H1 (cell line): ENCODE data around the gene ARV1. TPM values are rescaled to one million over a fixed set of nuclear protein-coding genes. Genes with fewer than 3 reads are reported as not detected.

Experiments used
- CTCF ChIA-PET: fragments of 300-600 bp; sonication (Branson Sonifier 250); formaldehyde crosslinking; loops from one replicate; lab custom pipeline; 2021; ENCODE audit not compliant: partially characterized antibody; lab: Charles Lee
- POLR2A ChIA-PET: fragments of 300-600 bp; sonication (Branson Sonifier 250); formaldehyde crosslinking; loops from one replicate; lab custom pipeline; 2021; ENCODE audit warnings: inconsistent platforms; ENCODE audit not compliant: partially characterized antibody; lab: Charles Lee
- DNase-seq, 2 experiments: peaks; one replicate each; pipeline versions ENCODE4 v3.0.0 to v3.0.0-alpha.2; 2010 to 2022; ENCODE audit warnings: low spot score in 2 of 2, low read depth in 1 of 2, mixed read lengths in 1 of 2
- FAIRE-seq: peaks from 2 replicates; lab custom pipeline; 2011; peaks lifted over from hg19 to GRCh38; lab: Jason Lieb, UNC
- H2AFZ ChIP-seq: 2 replicates; pipeline ENCODE4 v1.8.1; 2012; ENCODE audit warnings: low read length, inconsistent platforms
- H2AK5ac ChIP-seq: 2 replicates; pipeline ENCODE4 v1.6.1; 2013; ENCODE audit warnings: low read depth, low read length
- H2BK120ac ChIP-seq: replicated peaks from 2 replicates; pipeline ENCODE3; 2013; ENCODE audit warnings: low read depth, low read length, inconsistent platforms
- H2BK12ac ChIP-seq: 2 replicates; pipeline ENCODE4 v1.6.1; 2013; ENCODE audit warnings: low read depth, low read length
- H2BK15ac ChIP-seq: 2 replicates; pipeline ENCODE4 v1.6.1; 2013; ENCODE audit warnings: low read length
- H2BK20ac ChIP-seq: 2 replicates; pipeline ENCODE4 v1.6.1; 2013; ENCODE audit warnings: low read length
- H2BK5ac ChIP-seq: 2 replicates; pipeline ENCODE4 v1.6.1; 2013; ENCODE audit warnings: low read depth, low read length
- H3K14ac ChIP-seq: 2 replicates; pipeline ENCODE4 v1.6.1; 2013; ENCODE audit warnings: inconsistent platforms; ENCODE audit not compliant: insufficient read length
- H3K18ac ChIP-seq: 2 replicates; pipeline ENCODE4 v1.6.1; 2013; ENCODE audit warnings: low read length; ENCODE audit errors: extremely low read depth
- H3K23ac ChIP-seq: 2 replicates; pipeline ENCODE4 v1.6.1; 2013; ENCODE audit warnings: inconsistent platforms; ENCODE audit not compliant: insufficient read length
- H3K23me2 ChIP-seq: 2 replicates; pipeline ENCODE4 v1.6.1; 2013; ENCODE audit warnings: low read depth, low read length
- H3K27ac ChIP-seq: 2 replicates; pipeline ENCODE4 v1.6.1; 2011; ENCODE audit warnings: low read depth, low read length, inconsistent platforms
- H3K27me3 ChIP-seq, 4 experiments: replicated peaks in 1 of 4; 1 replicate in 1 of 4; 2 replicates in 3 of 4; pipeline versions ENCODE4 v1.6.1 to v1.8.1; 2011 to 2013; ENCODE audit warnings: low read length in 3 of 4, mild to moderate bottlenecking in 3 of 4, inconsistent platforms in 2 of 4, mixed read lengths in 2 of 4, moderate library complexity in 1 of 4; ENCODE audit not compliant: control insufficient read depth in 3 of 4, insufficient read depth in 3 of 4; ENCODE audit errors: extremely low read depth in 1 of 4
- H3K36me3 ChIP-seq, 4 experiments: 2 replicates each; pipeline versions ENCODE4 v1.6.1 to v1.8.1; 2011 to 2013; ENCODE audit warnings: mild to moderate bottlenecking in 4 of 4, low read length in 3 of 4, moderate library complexity in 2 of 4, control low read depth in 1 of 4, inconsistent platforms in 1 of 4; ENCODE audit not compliant: insufficient read depth in 4 of 4, control insufficient read depth in 2 of 4
- H3K4ac ChIP-seq: replicated peaks from 2 replicates; pipeline ENCODE3; 2013; ENCODE audit warnings: low read length, low read depth, mixed read lengths, inconsistent platforms; ENCODE audit not compliant: insufficient read length
- H3K4me1 ChIP-seq, 4 experiments: replicated peaks in 1 of 4; 1 replicate in 1 of 4; 2 replicates in 3 of 4; pipeline versions ENCODE4 v1.6.1 to v1.8.1; 2011 to 2013; ENCODE audit warnings: low read length in 3 of 4, inconsistent platforms in 2 of 4, mixed read lengths in 1 of 4; ENCODE audit not compliant: insufficient read depth in 4 of 4, control insufficient read depth in 3 of 4
- H3K4me2 ChIP-seq, 2 experiments: 2 replicates each; pipeline versions ENCODE4 v1.6.1 to v1.8.1; 2011 to 2013; ENCODE audit warnings: low read depth in 2 of 2, low read length in 2 of 2, control low read depth in 1 of 2, inconsistent platforms in 1 of 2, mild to moderate bottlenecking in 1 of 2; ENCODE audit not compliant: insufficient read depth in 1 of 2
- H3K4me3 ChIP-seq, 4 experiments: fragments of 200-600, 300-600 bp in 1 of 4; sonication (generic), shearing (Covaris generic), sonication (Bioruptor Twin) in 1 of 4; 2 replicates each; pipeline versions ENCODE4 v1.5.1 to v1.8.1; 2011 to 2016; ENCODE audit warnings: low read length in 4 of 4, low read depth in 3 of 4, control low read depth in 2 of 4, inconsistent platforms in 2 of 4, mild to moderate bottlenecking in 2 of 4, mixed read lengths in 1 of 4, moderate library complexity in 1 of 4; ENCODE audit not compliant: insufficient read depth in 2 of 4; ENCODE audit errors: extremely low read depth in 1 of 4
- H3K56ac ChIP-seq: replicated peaks from 2 replicates; pipeline ENCODE3; 2013; ENCODE audit warnings: low read depth, mild to moderate bottlenecking, mixed read lengths, low read length, inconsistent platforms; ENCODE audit not compliant: insufficient read length
- H3K79me1 ChIP-seq: 2 replicates; pipeline ENCODE4 v1.6.1; 2013; ENCODE audit warnings: low read depth, low read length, control low read depth
- H3K79me2 ChIP-seq, 2 experiments: 2 replicates each; pipeline versions ENCODE4 v1.6.1 to v1.8.1; 2012 to 2013; ENCODE audit warnings: low read length in 2 of 2, mild to moderate bottlenecking in 2 of 2, inconsistent platforms in 1 of 2; ENCODE audit not compliant: insufficient read depth in 2 of 2, control insufficient read depth in 1 of 2
- H3K9ac ChIP-seq, 4 experiments: replicated peaks in 1 of 4; 1 replicate in 1 of 4; 2 replicates in 3 of 4; pipeline versions ENCODE4 v1.6.1 to v1.8.1; 2011 to 2013; ENCODE audit warnings: low read depth in 3 of 4, low read length in 3 of 4, control low read depth in 2 of 4, mild to moderate bottlenecking in 2 of 4, moderate library complexity in 2 of 4, inconsistent platforms in 1 of 4; ENCODE audit errors: extremely low read depth in 1 of 4
- H3K9me3 ChIP-seq, 2 experiments: 2 replicates each; pipeline versions ENCODE4 v1.6.1 to v1.8.1; 2012 to 2013; ENCODE audit warnings: mild to moderate bottlenecking in 2 of 2, moderate library complexity in 2 of 2, control low read depth in 1 of 2, inconsistent platforms in 1 of 2, low read depth in 1 of 2, low read length in 1 of 2, mixed read lengths in 1 of 2; ENCODE audit not compliant: insufficient read depth in 2 of 2
- H4K20me1 ChIP-seq, 2 experiments: replicated peaks in 1 of 2; 2 replicates each; pipeline versions ENCODE3 to v1.8.1; 2011 to 2013; ENCODE audit warnings: inconsistent platforms in 2 of 2, low read length in 2 of 2, mild to moderate bottlenecking in 1 of 2; ENCODE audit not compliant: insufficient read depth in 2 of 2, control insufficient read depth in 1 of 2
- H4K5ac ChIP-seq: 2 replicates; pipeline ENCODE4 v1.6.1; 2013; ENCODE audit warnings: low read length, low read depth, mixed read lengths, inconsistent platforms; ENCODE audit not compliant: insufficient read length
- H4K8ac ChIP-seq: 2 replicates; pipeline ENCODE4 v1.8.0; 2013; ENCODE audit warnings: mild to moderate bottlenecking, moderate library complexity, low read length, inconsistent platforms; ENCODE audit not compliant: insufficient read depth; ENCODE audit errors: extremely low read depth
- H4K91ac ChIP-seq: replicated peaks from 2 replicates; pipeline ENCODE3; 2013; ENCODE audit warnings: low read length, mixed read lengths, inconsistent platforms; ENCODE audit not compliant: insufficient read length
- BRCA1 ChIP-seq: IDR thresholded peaks from 2 replicates; pipeline ENCODE4 v1.6.1; 2012; ENCODE audit warnings: low read depth, low read length, improper control_type of control experiment
- GTF2F1 ChIP-seq: IDR thresholded peaks from 2 replicates; pipeline ENCODE4 v1.6.1; 2012; ENCODE audit warnings: low read depth, low read length, improper control_type of control experiment, borderline replicate concordance
- KDM5A ChIP-seq: fragments of 200-600 bp; IDR thresholded peaks from 2 replicates; pipeline ENCODE4 v1.7.1; 2012; ENCODE audit warnings: mild to moderate bottlenecking, low read length, inconsistent platforms, mixed read lengths
- NRF1 ChIP-seq: IDR thresholded peaks from 2 replicates; pipeline ENCODE4 v1.6.1; 2011; ENCODE audit warnings: mild to moderate bottlenecking, low read depth, low read length, improper control_type of control experiment
- RXRA ChIP-seq: IDR thresholded peaks from 2 replicates; pipeline ENCODE4 v1.6.1; 2011; ENCODE audit warnings: low read depth, mild to moderate bottlenecking, low read length, moderate library complexity; ENCODE audit not compliant: insufficient read depth
- SIRT6 ChIP-seq: IDR thresholded peaks from one replicate; pipeline ENCODE4 v1.7.1; 2012; ENCODE audit warnings: low read length, inconsistent platforms
- TEAD4 ChIP-seq: IDR thresholded peaks from 2 replicates; pipeline ENCODE4 v1.6.1; 2012; ENCODE audit warnings: low read depth, low read length, inconsistent platforms, mixed read lengths
- WGBS, 2 experiments: shearing (Covaris generic) in 1 of 2; methylation state at CpG; one replicate each; pipeline versions ENCODE4 v1.1.6 to v1.1.7; 2013 to 2015; ENCODE audit warnings: low lambda C conversion rate in 2 of 2, mixed read lengths in 2 of 2, inconsistent platforms in 1 of 2, low coverage in 1 of 2, missing lambda C conversion rate in 1 of 2; ENCODE audit not compliant: insufficient replicate concordance in 2 of 2, insufficient coverage in 1 of 2, insufficient read length in 1 of 2; ENCODE audit errors: extremely low coverage in 1 of 2, missing lambda C conversion rate in 1 of 2; 5-methylcytosine and 5-hydroxymethylcytosine counted together
- polyA plus RNA-seq, 7 experiments: library from polyadenylated mRNA; depleted of rRNA in 3 of 7; stranded (reverse) in 5 of 7; unstranded in 2 of 7; fragments of >200 nt in 5 of 7; fragments of 200-250 nt in 2 of 7; gene quantifications; 1 replicate in 5 of 7; 2 replicates in 1 of 7; 4 replicates in 1 of 7; pipeline versions ENCODE4 v1.2.1 to v1.2.3, GENCODE V29; 2011 to 2013; ENCODE audit warnings: missing spikeins in 2 of 7, mixed read lengths in 2 of 7
- total RNA-seq: library from RNA; stranded (reverse); fragmentation: NEBNext Ultra II Directional; extraction: Animal tissue kit (Norgen Biotek cat#: 25700); gene quantifications from 2 replicates; pipeline ENCODE4 v1.2.1, GENCODE V29; 2021

ARV1 gene
- total and polyA plus RNA-seq, 2 of the 8 experiments (the other 6 are each of a cell fraction or from before 2014, with no cell fraction given) = 13.1 to 13.4 TPM

DNA sequence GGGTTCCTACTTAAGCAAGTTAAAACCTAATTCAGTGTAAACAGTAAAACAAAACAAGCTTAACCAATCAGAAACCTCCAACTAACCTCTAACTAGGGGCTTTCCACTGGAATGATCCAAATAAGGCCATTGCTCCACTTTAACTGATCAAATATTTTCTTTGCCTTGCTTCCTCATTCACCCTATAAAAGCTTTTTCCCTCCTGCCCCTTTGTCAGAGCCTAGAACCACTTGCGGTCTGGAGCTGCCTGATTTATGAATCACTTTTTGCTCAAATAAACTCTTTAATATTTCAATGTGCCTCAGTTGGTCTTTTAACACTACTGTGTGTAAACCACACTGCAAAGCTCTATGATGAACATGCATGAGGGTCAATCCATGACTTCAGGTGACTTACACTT is 65.7 kb downstream of the ARV1 start:
- no peak overlapping the region for H4K8ac ChIP-seq
- no peak overlapping the region for H3K56ac ChIP-seq
- no peak overlapping the region for H3K18ac ChIP-seq
- DNase-seq (no peak), FAIRE-seq (no peak)
- H3K9me3 ChIP-seq = 0 out of 4 replicates have a peak, but pooled peaks cover 0 to 5% of the 10 kb centered on the region in 2 experiments
- no peak overlapping the region for H3K9ac ChIP-seq
- no peak overlapping the region for H3K4ac ChIP-seq
- H2BK120ac ChIP-seq = no peak overlapping the region
- no peak overlapping the region for H3K4me2 ChIP-seq
- no peak overlapping the region for H4K5ac ChIP-seq
- no peak overlapping the region for H4K91ac ChIP-seq
- H4K20me1 ChIP-seq = peaks cover 0 to 1% of the 10 kb centered on the region in 2 experiments
- no peaks in the 10 kb centered on the region for H3K79me2 ChIP-seq
- H3K4me3 ChIP-seq = no peak overlapping the region
- H3K4me1 ChIP-seq = peaks cover 0 to 2% (median 0%) of the 10 kb centered on the region in 4 experiments; a peak in 3 of 7 replicates
- no peak overlapping the region for H3K23ac ChIP-seq
- no peak overlapping the region for H2BK20ac ChIP-seq
- ChIA-PET POLR2A (interaction anchor here (1.1 kb wide), 1 partner anchor 9 kb away, joined by 4 read pairs; no protein-coding TSS in a partner anchor), CTCF (interaction anchor here (0.6 to 1.7 kb wide), 3 partner anchors 17 to 47 kb away, joined by 3 to 6 read pairs (median 3); no protein-coding TSS in a partner anchor)
- WGBS, 2 experiments = 94% methylated on average over 1 of the region's 1 CpG; no CpG with 5 or more reads in 1 of the 2 experiments
- H2AK5ac ChIP-seq = no peak overlapping the region
- no peak overlapping the region for H2BK15ac ChIP-seq
- H3K23me2 ChIP-seq = peaks cover 9% of the 10 kb centered on the region; the same call in 1 of the 2 replicates
- no peak overlapping the region for H3K14ac ChIP-seq
- H2BK12ac ChIP-seq = no peak overlapping the region
- TF ChIP-seq NRF1 (no peak), TEAD4 (no peak), SIRT6 (no peak), BRCA1 (no peak), GTF2F1 (no peak), KDM5A (no peak), RXRA (no peak)
- H3K79me1 ChIP-seq = no peaks in the 10 kb centered on the region
- H2AFZ ChIP-seq = no peak overlapping the region
- H3K27ac ChIP-seq = no peak overlapping the region
- H2BK5ac ChIP-seq = no peak overlapping the region
- peaks cover 23 to 52% (median 37%) of the 10 kb centered on the region in 4 experiments for H3K27me3 ChIP-seq
- no peaks in the 10 kb centered on the region; a peak in 1 of 8 replicates for H3K36me3 ChIP-seq
